ENCODE data around the gene TTLL11. TPM values are rescaled to one million over a fixed set of nuclear protein-coding genes. Genes with fewer than 3 reads are reported as not detected.

TTLL11 gene
- total RNA-seq, 3 donors from 2014 or later, result 6.0 to 22.2 (median 6.4) TPM

DNA sequence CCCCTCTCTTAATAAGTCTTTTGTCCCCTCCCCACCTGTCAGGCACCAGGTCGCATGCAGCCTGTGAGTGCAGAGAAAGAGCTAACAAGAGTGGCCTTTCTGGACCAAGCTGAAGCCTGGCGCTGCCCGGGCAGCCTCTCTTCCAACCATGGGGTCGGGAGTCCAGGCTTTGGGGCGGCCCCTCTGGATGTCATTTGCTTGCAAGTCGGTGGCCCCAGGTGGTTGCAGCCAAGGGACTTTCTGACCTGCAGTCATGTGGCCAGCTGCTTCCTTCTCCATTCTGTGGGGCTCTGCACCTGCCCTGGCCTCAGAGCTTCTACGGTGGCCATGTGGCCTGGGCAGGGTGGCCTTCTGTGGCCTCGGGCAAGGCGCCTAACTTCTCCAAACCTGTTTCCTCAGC lies 282.0 kb downstream of the TTLL11 start:
- TF ChIP-seq, protein P1, sequence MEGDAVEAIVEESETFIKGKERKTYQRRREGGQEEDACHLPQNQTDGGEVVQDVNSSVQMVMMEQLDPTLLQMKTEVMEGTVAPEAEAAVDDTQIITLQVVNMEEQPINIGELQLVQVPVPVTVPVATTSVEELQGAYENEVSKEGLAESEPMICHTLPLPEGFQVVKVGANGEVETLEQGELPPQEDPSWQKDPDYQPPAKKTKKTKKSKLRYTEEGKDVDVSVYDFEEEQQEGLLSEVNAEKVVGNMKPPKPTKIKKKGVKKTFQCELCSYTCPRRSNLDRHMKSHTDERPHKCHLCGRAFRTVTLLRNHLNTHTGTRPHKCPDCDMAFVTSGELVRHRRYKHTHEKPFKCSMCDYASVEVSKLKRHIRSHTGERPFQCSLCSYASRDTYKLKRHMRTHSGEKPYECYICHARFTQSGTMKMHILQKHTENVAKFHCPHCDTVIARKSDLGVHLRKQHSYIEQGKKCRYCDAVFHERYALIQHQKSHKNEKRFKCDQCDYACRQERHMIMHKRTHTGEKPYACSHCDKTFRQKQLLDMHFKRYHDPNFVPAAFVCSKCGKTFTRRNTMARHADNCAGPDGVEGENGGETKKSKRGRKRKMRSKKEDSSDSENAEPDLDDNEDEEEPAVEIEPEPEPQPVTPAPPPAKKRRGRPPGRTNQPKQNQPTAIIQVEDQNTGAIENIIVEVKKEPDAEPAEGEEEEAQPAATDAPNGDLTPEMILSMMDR (IDR thresholded peaks at IDR 0.05), result no peak
- Histone ChIP-seq H3K4me3 (no peak overlapping the region), H3K36me3 (ENCODE audit: low read depth) (no peaks in the 10 kb centered on the region), H3K4me1 (ENCODE audit: low read depth) (no peaks in the 10 kb centered on the region), H3K9me3 (no peaks in the 10 kb centered on the region)
- no peak for DNase-seq
- intact Hi-C loops (cut with DNase I, micrococcal nuclease), result no loop called here
- ATAC-seq, result no peak

DNA sequence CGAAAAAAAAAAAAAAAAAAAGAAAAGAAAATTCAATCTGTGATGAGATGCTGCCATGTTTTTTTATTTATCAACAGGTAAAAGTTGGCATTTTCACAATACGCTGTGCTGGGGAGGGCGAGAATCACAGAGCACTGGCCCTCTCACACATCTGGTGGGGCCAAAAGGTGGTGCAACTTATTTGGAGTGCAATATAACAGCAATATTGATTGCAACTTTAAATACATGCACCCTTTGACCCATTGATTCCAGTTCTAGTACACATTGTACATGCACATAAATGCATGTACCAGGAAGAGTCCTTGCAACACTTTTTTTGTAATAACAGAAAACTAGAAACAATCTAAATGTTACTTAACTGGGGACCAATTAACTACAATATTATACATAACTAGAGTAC lies 282.6 kb downstream of the TTLL11 start:
- intact Hi-C loops (cut with DNase I, micrococcal nuclease), result no loop called here
- TF ChIP-seq, protein P1 (IDR thresholded peaks at IDR 0.05), result no peak

DNA sequence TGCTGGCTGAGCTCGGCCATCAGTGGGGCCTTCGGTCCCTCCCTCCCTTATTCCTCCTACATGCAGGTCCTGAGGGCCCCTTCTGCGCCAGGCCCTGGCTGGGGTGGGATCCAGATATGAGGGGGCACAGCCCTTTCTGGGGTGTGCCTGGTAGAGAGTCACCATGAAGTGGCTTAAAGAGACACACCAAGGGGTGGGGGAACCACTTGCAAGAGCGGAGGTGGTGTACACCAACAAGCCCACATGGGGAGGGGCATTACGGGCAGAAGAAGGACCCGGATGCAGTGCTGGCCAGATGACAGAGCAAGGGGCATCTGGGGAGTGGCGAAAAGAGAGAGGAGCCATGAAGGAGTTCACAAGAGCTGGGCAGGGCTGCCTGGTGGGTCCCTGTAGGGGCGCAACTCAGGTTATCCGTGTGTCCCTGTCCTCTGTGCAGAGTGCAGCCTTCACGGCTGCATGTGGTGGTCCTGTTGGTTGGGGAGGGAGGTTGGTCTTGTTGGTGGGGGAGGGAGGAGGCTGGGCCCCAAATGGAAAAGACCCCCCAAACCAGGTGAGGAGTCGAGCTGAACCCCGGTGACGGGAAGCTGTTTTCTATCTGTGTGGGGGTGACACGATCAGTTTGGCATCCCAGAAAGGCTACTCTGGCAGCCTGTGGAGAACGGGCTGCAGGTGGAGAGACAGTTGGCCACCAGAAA lies 283.6 kb downstream of the TTLL11 start:
- no peak for ATAC-seq
- Histone ChIP-seq H3K9me3 (no peaks in the 10 kb centered on the region), H3K4me3 (no peak overlapping the region), H3K36me3 (ENCODE audit: low read depth) (no peaks in the 10 kb centered on the region), H3K4me1 (ENCODE audit: low read depth) (no peaks in the 10 kb centered on the region)
- intact Hi-C loops (cut with DNase I, micrococcal nuclease), result no loop called here
- DNase-seq, result no peak
- TF ChIP-seq, protein P1 (IDR thresholded peaks at IDR 0.05), result no peak

More for the DNA sequence above, 282.6 kb downstream of the TTLL11 start:
- ATAC-seq (no peak), DNase-seq (no peak)
- no peaks in the 10 kb centered on the region for H3K4me1 ChIP-seq (ENCODE audit: low read depth)
- H3K9me3 ChIP-seq, result no peaks in the 10 kb centered on the region
- no peak overlapping the region for H3K4me3 ChIP-seq
- no peaks in the 10 kb centered on the region for H3K36me3 ChIP-seq (ENCODE audit: low read depth)

DNA sequence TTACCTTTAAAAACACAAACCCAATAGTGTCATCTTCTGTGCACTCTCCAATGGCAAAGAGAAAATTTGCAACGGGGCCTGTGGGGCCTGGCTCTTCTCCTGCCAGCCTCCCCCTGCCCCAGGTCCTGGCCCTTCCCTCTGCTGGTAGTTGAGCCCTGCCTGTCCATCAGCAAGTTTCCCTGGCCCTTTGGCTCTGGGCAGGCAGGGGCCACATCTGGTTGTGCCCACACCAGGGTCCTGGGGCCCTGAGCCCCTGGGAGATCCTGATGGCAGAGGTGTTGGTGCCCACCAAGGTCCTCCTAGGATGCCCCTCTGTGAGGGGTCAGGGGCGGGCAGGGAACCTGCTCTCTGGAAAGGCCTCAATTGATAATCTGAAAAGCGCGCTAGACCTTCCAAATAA lies 284.3 kb downstream of the TTLL11 start:
- TF ChIP-seq, protein P1 (IDR thresholded peaks at IDR 0.05), result no peak
- ATAC-seq, result no peak
- DNase-seq, result no peak
- no peaks in the 10 kb centered on the region for H3K9me3 ChIP-seq
- no peaks in the 10 kb centered on the region for H3K36me3 ChIP-seq (ENCODE audit: low read depth)
- no peak overlapping the region for H3K4me3 ChIP-seq
- intact Hi-C loops (cut with DNase I, micrococcal nuclease), result no loop called here
- no peaks in the 10 kb centered on the region for H3K4me1 ChIP-seq (ENCODE audit: low read depth)

DNA sequence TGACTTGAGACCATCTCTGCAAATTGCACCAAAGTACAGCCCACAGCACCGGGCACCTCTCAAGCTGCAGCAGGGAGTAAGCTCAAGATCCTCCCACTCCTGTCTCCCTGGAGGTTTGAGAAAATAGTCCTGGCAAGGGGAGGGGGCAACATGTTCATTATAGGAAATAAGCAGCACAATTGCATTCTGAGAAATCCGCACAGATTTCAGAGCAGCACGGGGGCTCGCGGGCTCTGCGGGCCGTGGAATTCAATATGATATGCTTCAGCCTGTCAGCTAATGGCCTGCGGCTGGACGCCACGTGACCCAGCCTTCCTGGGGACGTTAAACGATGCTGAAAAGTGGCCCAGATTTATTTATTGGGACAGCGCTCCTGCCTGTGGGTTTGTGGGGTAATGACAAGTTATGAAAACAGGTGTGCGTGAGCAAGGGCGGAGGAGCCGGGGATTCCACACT lies 285.3 kb downstream of the TTLL11 start:
- DNase-seq (no peak), ATAC-seq (no peak)
- no peaks in the 10 kb centered on the region for H3K36me3 ChIP-seq (ENCODE audit: low read depth)
- TF ChIP-seq, protein P1 (IDR thresholded peaks at IDR 0.05), result no peak
- intact Hi-C loops (cut with DNase I, micrococcal nuclease), result no loop called here
- H3K4me1 ChIP-seq (ENCODE audit: low read depth), result no peaks in the 10 kb centered on the region
- H3K9me3 ChIP-seq, result no peaks in the 10 kb centered on the region
- H3K4me3 ChIP-seq, result no peak overlapping the region

All from mucosa of descending colon (tissue), 3 donors.